LoVo (cell line): ENCODE results near the gene CAPN10.

Experiments
- DNase-seq: peaks from one replicate; pipeline ENCODE4 v3.0.0-alpha.2; 2016; ENCODE audit warnings: low spot score

CAPN10 gene

DNA sequence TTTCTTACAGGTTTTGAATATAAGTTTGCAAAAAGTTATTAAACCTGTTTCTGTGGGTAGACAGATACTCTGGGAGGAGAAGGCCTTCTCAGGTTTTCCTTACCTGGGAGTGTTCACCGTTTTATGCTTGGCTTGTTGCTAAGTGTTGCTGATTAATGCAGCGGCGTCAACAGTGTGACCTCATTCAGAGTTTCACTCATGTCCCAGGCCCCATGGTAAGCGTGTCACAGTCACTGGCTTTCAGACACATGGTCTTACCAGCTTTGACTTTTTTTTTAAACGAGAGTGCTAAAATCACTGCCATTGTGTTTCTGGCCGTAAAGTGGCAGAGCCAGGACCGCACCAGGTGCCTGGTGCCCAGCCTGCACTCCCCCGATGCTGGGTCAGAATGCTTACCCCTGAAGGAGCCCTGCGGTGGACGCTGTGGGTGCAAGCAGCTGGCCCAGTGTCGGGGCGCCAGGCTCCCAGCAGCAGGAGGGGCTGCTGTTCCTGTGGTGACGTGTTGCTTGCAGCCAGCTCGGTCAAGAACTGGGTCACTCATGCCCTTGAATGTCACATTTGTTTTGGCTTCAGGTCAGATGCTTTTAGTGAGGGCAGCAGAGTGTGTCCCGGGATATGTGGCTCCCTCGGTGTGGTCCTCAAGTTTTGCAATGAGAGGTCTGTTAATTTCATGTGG is 3.5 kb downstream of the CAPN10 start:
- DNase-seq: no peak

DNA sequence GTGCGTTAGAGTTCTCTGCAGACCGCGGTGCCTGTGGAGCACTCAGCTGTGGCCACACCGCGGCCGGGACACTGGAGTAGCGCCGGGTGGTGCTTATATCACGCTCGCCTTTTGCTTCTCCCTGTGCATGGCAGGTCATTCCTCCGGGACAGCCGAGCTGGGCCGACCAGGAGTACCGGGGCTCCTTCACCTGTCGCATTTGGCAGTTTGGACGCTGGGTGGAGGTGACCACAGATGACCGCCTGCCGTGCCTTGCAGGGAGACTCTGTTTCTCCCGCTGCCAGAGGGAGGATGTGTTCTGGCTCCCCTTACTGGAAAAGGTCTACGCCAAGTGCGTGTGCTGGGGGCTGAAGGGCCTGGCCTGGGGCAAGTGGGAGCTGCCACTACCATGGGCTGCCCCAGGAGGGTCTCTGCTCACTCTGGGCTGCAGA is 4.2 kb downstream of the CAPN10 start:
- no peak for DNase-seq

DNA sequence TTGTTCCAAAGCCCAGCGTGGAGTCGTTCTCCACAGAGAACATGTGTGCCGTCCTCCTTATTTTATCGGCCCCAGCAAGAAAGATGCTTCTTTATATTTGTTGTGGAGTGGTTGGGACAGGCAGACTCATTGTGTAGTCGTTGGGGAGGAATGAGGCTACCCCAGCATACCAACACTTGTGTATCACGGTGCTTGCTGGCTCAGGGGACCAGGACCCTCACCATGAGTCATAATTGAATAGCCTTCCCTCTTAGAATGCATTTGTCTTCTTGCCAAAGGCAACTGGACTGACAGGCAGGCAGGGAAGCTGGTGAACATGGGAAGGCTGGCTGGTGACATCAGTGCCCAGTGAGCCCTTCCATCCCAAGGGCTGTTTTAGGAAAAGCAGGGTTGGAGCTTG is 4.7 kb downstream of the CAPN10 start:
- DNase-seq: no peak

DNA sequence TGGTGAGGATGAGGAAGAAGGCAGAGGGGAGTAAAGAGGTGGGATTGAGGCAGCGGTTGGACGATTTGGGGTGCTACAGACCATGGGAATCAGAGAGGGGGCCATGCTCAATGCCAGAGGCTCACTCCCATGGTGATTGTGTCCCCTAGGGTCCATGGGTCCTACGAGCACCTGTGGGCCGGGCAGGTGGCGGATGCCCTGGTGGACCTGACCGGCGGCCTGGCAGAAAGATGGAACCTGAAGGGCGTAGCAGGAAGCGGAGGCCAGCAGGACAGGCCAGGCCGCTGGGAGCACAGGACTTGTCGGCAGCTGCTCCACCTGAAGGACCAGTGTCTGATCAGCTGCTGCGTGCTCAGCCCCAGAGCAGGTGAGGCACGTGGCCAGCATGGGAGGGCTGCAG is 5.2 kb downstream of the CAPN10 start:
- no peak for DNase-seq

DNA sequence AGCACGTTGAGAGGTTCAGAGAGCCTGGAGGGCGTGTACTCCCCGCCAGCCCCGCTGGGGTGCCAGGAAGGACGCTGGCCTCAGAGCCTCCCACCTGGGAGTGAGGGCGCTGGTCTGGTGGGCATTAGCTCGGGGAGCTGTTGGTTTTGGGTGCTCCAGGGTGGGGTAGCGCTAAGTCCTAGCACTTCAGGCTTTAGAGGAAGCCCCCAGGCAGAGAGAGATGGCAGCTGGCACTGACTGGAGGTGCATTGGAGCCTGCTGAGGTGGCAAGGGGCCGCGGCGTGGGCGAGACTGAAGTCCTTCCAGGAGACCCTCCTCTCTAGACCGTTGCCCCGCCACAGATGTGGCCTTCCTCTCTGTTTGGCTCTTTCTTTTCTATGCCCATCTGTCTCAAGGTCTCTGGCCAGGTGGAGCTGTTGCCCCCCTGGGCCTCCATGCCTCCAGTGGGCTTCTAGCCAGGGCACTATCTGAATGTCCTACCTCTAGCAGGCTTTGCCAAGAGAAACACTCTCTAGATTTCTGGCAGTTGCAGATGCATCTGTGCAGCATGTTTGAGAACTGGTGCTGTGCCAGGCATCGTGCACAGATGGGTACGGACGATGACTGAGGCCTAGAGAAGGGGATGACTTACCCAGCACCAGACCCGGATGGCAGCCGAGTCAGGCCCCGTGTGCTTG is 6.6 kb downstream of the CAPN10 start:
- no peak for DNase-seq

DNA sequence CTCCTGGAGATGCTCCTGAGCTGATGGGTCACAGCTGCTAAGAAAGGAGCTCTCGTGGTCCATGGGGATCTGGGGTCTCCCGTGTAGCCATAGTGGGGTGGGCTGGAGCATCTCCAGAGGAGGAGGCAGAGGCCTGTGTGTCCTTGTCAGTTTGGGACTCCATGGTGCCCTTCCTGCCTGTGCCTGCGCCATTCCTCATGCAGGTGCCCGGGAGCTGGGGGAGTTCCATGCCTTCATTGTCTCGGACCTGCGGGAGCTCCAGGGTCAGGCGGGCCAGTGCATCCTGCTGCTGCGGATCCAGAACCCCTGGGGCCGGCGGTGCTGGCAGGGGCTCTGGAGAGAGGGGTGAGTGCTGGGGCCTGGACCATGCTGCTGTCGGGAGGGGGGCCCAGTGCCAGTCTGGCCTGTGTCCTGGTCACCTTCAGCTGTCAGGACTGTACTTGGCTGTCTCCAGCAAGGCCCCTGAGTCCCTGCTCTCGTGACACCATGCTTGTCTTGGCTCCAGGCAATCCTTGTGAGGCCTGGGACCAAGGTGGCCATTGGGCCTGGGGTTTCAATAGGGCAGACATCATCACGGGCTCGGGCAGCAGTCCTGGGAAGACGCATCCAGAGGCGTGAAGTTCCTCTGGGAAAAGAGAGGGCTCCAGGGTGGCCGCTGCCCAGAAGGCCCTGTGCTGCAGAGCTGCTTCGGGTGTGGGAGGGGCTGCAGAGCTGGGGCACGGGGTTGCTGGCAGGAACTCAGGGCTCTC is 7.3 kb downstream of the CAPN10 start:
- no peak for DNase-seq

DNA sequence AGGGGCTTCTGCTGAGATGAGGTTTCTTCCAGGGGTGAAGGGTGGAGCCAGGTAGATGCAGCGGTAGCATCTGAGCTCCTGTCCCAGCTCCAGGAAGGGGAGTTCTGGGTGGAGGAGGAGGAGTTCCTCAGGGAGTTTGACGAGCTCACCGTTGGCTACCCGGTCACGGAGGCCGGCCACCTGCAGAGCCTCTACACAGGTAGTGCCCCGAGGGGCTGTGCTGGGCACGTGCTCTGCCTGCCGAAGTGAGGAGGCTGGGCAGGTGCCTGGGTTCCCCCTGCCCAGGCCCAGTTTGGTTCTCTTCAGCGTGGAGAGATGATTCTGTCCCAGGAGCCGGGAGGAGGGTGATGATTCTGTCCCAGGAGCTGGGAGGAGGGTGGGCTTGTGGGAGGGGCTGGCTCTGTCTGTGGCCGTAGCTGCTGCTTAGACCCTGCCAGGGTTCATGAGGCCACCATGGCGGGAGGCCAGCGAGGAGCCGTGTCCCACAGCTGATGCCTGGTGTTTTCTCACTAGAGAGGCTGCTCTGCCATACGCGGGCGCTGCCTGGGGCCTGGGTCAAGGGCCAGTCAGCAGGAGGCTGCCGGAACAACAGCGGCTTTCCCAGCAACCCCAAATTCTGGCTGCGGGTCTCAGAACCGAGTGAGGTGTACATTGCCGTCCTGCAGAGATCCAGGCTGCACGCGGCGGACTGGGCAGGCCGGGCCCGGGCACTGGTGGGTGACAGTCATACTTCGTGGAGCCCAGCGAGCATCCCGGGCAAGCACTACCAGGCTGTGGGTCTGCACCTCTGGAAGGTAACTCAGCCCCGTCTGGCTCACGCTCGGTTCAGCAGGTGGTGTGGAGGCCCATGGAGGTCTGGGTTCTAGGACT is 8.2 kb downstream of the CAPN10 start:
- no peak for DNase-seq

DNA sequence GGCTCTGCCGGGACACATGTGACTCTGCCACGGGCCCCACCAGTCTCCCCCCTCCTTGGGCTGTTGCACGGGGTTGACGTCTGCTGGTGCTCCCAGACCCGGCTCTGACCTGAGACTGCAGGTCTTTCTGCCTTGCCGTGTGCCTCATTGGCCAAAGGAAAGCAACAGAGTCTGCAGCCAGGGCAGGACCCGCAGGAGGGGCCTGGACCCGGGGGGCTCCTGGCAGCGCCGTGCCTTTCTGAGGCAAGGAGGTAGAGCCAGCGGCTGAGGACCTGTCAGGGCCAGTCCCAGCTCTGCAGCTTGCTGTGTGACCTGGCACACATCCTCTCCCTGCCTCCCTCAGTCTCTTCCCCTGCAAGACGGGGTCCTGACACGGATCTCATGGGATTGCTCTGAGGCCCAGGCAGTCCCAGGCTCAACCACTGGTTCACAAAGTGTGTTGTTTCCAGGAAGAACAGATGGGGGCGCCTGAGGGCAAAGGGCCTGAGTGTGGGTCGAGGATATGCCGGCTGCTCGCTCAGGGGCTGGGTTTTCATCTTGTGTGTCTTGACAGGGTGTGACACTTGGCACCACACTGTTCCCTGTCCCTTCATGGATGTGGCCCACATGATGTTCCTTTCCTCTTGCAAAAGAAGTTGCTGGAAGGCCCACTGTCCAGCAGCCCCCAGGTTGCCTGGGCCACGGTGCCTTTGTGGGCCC is 9.0 kb downstream of the CAPN10 start:
- no peak for DNase-seq

DNA sequence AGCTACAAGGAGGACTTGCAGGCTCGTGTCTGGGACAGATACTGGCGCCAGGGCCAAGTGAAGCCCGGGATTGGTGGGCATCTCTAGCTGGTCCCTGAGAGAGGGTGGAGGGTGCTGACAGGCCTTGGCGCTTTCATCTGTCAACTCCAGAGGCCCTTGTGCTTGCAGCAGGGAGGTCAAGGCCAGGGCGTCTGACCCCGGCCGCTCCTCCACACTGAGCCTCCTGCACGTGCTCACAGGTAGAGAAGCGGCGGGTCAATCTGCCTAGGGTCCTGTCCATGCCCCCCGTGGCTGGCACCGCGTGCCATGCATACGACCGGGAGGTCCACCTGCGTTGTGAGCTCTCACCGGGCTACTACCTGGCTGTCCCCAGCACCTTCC is 9.5 kb downstream of the CAPN10 start:
- DNase-seq: no peak

DNA sequence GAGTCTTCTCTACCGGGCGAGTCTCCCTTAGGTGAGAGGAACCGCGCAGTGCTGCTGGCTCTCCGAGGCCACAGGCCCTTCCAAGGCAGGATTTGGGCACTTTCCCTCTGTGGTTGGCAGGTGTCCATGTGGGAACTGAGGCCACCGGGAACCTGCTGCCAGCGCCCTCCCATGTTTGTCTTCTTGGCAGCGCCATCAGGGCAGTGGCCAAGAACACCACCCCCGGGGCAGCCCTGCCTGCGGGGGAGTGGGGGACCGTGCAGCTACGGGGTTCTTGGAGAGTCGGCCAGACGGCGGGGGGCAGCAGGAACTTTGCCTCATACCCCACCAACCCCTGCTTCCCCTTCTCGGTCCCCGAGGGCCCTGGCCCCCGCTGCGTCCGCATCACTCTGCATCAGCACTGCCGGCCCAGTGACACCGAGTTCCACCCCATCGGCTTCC is 10.0 kb downstream of the CAPN10 start:
- no peak for DNase-seq

DNA sequence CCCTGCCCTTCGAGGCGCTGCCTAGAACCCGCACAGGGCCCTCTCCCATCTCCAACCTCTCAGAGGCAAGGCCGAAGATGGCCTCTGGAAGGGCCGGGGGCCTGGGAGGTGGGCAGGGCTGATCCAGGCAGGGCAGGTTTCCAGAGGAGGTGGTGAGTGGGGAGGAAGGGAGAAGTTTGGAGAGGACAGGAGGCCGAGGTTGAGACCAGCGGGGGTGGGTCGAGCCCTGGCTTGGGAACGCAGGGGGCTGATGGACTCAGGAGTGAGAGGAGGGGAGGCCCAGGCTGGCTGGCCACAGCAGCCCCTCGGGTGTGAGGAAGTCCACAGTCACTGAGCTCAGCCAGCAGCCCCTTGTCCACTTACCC is 10.5 kb downstream of the CAPN10 start:
- DNase-seq: no peak

DNA sequence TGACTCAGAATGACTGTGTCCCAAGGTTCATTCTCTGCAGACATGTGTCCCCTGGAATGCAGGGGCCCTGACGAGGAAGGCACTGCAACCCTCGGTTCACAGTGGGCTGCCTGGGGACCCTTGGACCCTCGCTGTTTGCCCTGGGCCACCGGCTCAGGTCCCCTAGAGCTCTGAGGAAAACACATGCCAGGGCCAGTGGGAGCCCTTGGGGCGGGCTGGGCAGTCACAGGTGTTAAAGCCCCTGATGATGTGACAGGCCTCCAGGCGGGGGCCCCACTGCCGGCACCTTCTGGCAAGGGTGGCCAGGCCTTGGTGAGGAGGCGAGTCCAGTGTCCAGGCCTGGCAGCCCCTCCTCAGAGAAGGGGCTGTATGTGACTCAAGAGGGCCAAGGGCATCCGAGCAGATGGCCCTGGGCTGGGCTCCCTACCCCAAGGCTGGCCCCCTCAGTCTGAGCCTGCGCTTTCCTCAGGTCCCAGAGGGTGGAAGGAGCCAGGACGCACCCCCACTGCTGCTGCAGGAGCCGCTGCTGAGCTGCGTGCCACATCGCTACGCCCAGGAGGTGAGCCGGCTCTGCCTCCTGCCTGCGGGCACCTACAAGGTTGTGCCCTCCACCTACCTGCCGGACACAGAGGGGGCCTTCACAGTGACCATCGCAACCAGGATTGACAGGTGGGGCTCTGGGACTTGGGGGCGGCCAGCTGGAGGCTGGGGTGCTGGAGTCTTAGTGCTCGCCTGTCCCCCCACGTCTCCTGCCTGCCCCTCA is 11.1 kb downstream of the CAPN10 start:
- DNase-seq: no peak

DNA sequence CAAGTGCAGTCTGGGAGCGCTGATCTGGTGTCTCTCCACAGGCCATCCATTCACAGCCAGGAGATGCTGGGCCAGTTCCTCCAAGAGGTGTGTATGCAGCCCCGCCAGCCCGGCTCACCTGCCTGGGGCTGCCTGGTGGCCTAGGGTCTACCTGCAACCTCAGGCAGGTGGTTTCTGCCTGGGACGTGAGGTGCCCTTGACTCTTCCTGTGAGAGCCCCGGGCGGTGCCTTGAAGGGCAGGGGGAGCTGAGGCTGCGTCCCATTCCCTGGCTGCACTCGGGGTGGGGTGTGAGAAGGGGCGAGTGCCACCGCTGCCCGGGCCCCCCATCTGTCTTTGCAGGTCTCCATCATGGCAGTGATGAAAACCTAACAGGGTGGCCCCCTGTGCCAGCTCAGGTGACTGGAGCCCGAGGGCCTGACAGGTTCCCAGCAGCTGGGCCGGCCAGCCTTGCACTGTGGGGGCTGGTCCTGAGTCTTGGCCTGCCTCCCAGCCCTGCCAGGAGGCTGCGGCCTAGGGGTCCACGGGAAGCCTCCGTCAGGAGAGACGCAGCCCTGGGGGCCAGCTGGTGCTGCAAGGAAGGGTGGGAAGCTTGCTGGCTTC is 11.9 kb downstream of the CAPN10 start:
- DNase-seq: no peak

DNA sequence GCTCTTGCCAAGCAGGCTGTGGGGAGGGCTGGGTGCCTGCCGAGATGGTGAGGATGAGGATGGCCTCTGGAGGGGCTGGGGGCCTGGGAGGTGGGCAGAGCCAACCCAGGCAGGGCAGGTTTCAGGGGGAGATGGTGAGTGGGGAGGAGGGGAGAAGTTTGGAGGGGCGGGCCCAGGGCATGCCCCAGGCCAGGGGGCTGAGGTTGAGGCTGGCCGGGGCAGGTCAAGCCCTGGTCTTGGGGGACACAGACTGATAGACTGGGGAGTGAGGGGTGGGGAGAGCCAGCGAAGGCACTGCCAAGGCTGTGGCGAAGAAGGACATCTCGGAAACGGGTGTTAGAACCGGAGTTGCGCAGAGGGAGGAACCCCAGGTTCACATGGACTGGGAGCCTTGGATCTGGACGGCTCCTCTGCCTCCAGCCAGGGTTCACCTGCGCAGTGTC is 12.6 kb downstream of the CAPN10 start:
- no peak for DNase-seq

DNA sequence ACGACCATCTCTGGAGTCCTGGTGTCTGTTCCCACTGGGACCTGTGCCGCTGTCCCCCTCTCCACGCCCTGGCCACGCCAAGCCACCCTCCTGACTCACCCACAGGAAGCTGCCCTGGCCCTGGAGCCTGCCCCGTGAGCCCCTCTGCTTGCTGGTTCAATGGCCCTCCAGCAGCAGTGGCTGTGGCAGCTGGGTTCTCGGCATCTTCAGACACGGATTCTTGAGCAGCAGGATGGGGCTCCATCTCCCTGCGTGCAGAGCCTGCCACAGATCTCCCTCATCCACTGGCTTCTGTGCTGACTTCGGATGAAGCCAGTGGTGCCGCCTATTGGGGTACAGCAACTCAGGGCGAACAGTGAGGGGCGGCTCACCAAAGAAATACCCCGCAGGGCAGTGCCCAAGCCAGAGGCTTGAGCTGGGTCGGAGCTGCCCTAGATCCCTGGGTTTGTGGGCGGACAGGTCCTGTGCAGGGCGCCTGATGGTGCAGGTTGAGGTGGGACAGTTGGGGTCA is 14.0 kb downstream of the CAPN10 start:
- no peak for DNase-seq

DNA sequence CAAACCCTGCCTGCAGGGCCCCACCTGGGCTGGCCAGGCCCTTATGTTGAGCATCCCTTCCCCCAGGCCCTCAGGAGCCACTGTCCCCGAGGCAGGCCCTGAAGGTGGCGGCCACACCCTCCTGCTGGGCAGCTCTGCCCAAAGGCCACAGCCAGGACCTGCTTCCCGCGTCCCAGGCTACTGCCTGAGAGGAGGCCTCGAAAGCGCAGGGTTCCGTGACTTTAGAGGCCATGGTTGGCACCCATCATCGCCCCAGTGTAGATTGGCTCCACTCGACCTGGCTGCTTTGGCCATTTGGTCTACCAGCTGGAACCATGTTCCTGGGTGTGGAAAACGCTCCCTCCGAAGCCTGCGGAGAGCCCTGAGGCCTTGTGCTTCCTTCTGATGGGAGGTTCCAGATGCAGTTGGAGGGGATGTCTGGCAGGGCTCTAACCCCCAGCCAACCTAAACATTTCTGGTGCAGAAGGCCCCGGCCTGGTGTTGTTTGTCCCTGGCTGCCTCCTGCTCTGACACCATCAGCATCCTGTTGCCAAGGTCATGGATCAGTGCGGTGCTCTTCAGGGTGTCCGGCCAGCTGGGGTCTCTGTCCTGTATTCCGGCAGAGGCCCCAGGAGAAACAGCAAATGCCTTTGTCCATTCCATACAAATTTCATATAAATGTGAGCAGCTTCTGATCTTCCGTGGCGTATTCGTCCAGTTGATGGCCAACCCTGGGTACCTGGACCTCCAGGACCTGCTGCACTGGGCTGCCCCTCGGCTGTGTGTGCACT is 14.7 kb downstream of the CAPN10 start:
- no peak for DNase-seq

DNA sequence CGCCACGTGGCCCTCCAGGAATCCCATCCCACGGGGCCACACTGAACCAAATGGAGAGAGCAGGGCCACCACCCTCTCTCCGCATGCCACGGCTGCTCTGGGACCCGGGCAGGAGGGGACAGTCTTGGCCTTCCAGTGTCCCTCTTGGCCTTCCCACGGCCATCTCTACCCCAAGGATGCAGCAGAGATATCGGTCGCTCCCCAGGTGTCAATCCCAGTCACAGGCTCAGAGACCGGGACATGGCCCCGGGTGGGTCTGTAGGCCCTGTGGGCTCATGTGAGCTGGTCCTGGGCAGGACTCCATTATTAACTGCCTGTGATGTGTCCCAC is 15.3 kb downstream of the CAPN10 start:
- no peak for DNase-seq

DNA sequence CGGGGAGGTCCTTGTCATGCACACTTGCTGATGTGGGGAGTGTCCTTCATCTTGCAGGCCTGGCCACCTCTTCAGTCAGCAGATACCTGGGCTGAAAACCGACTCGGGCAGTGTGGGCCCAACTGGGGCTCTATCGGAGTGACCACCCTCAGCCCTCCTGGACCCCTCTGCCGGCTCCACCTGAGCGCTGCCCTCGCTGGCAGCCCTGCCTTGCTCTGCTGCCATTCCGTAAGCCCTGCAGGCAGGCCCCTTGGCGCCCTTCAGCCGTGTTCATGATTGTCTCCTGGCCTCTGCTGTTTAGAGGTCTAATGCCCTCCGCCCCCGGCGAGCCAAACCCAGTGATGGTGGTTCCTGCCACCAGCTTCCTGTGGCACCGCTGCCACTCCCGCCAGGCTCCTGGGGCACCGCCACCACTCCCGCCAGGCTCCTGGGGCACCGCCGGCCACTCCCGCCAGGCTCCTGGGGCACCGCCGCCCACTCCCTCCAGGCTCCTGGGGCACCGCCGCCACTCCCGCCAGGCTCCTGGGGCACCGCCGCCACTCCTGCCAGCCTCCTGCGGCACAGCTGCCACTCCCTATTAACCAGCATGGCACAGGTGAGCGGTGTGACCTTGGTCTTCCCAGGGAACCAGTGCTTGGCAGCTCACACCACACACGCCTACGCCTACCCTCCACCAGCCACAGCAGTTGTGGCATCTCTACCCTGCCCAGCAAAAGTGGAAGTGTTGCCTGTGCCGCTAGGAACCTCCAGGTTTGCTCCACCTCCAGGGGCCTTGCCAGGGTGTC is 15.9 kb downstream of the CAPN10 start:
- no peak for DNase-seq
